ENCODE results near the gene EEF1AKMT4. TPM values are rescaled to one million over a fixed set of nuclear protein-coding genes. Genes with fewer than 3 reads are reported as not detected.

Gene EEF1AKMT4
- total RNA-seq, 1 donor from 2014 or later = 7.2 TPM

GRCh38 chr3:184229394-184230080 lies 19.9 kb upstream of the EEF1AKMT4 start, which contains the start of gene VWA5B2:
Gene VWA5B2, plus strand, starts transcription at chr3:184229585. Its CDS starts 944 bp downstream, at chr3:184230529.
- H3K27me3 Mint-ChIP-seq (ENCODE audit: low read depth, unreplicated experiment) = peaks cover 64% of the 10 kb centered on the region
- no peak for FAIRE-seq
- peaks cover 11% of the 10 kb centered on the region for H3K4me1 Mint-ChIP-seq (ENCODE audit: low read depth, unreplicated experiment)
- Histone ChIP-seq H4K20me1 (ENCODE audit: insufficient read depth, low read length) (peaks cover 9% of the 10 kb centered on the region), H3K4me1 (ENCODE audit: insufficient read depth, low read length) (peaks cover 13% of the 10 kb centered on the region), H3K9me3 (ENCODE audit: insufficient read depth, low read depth, low read length) (no peaks in the 10 kb centered on the region), H3K36me3 (ENCODE audit: insufficient read depth, low read length) (no peaks in the 10 kb centered on the region), H2AFZ (ENCODE audit: low read depth, low read length) (peak within 1 kb of the TSS; percentile 80), H3K27ac (ENCODE audit: low read depth, low read length) (no peak within 1 kb of the TSS), H3K9ac (ENCODE audit: low read length) (no peak within 1 kb of the TSS), H3K27me3 (ENCODE audit: insufficient read depth, low read length) (peaks cover 47% of the 10 kb centered on the region), H3K4me3 (ENCODE audit: insufficient read depth, low read depth, low read length) (peak within 1 kb of the TSS; percentile 37), H3K79me2 (ENCODE audit: insufficient read depth, low read length) (no peaks in the 10 kb centered on the region), H3K4me2 (ENCODE audit: low read length) (peak within 1 kb of the TSS; percentile 83)
- DNase-seq (ENCODE audit: low read depth) = peak; percentile 15
- TF ChIP-seq EZH2 (IDR thresholded peaks at IDR 0.05; ENCODE audit: insufficient read depth, low read length) = peak; percentile 96
- TF ChIP-seq CTCF (IDR thresholded peaks at IDR 0.05; ENCODE audit: insufficient read depth, low read depth, low read length) = no peak
- no peaks in the 10 kb centered on the region for H3K9me3 Mint-ChIP-seq (ENCODE audit: unreplicated experiment)
- no peaks in the 10 kb centered on the region for H3K36me3 Mint-ChIP-seq (ENCODE audit: low read depth, unreplicated experiment)
- H3K27ac Mint-ChIP-seq (ENCODE audit: unreplicated experiment) = no peak within 1 kb of the TSS
- H3K4me3 Mint-ChIP-seq (ENCODE audit: unreplicated experiment) = peak within 1 kb of the TSS; percentile 20

DNA sequence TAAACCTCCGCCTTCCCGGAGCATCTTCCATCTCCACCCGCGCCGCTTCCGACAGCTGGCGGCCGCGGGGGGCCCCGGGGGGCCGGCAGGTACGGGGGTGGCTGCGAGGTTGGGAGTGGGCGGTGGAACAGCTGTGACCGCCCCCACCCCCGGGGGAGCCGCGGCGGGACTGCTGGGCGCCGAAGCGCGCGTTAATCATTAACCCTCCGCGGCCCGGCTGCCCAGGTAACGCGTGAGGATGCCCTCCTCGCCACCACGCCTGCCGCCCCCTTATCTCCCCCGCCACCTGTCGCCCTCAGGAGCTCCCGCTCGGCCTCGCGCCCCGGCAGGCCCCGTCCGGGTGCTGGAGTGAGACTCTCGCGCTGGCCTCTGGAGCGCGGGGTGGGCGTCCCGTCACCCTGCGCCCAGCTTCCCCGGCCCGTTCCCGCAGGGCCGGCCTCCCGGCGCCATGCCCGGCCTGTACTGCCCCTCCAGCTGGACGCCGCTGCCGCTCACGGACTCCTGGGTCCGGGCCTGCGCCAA lies 19.3 kb upstream of the EEF1AKMT4 start:
- Histone ChIP-seq H3K9me3 (ENCODE audit: insufficient read depth, low read depth, low read length) (no peaks in the 10 kb centered on the region), H3K4me2 (ENCODE audit: low read length) (peak overlapping the region; percentile 83), H3K4me1 (ENCODE audit: insufficient read depth, low read length) (peaks cover 13% of the 10 kb centered on the region), H3K27ac (ENCODE audit: low read depth, low read length) (no peak overlapping the region), H3K4me3 (ENCODE audit: insufficient read depth, low read depth, low read length) (no peak overlapping the region), H3K36me3 (ENCODE audit: insufficient read depth, low read length) (no peaks in the 10 kb centered on the region), H4K20me1 (ENCODE audit: insufficient read depth, low read length) (peaks cover 9% of the 10 kb centered on the region), H3K9ac (ENCODE audit: low read length) (no peak overlapping the region), H3K27me3 (ENCODE audit: insufficient read depth, low read length) (peaks cover 47% of the 10 kb centered on the region), H3K79me2 (ENCODE audit: insufficient read depth, low read length) (no peaks in the 10 kb centered on the region), H2AFZ (ENCODE audit: low read depth, low read length) (no peak overlapping the region)
- H3K27me3 Mint-ChIP-seq (ENCODE audit: low read depth, unreplicated experiment) = peaks cover 63% of the 10 kb centered on the region
- DNase-seq (ENCODE audit: low read depth) (no peak), FAIRE-seq (no peak)
- peaks cover 11% of the 10 kb centered on the region for H3K4me1 Mint-ChIP-seq (ENCODE audit: low read depth, unreplicated experiment)
- H3K27ac Mint-ChIP-seq (ENCODE audit: unreplicated experiment) = no peak overlapping the region
- H3K9me3 Mint-ChIP-seq (ENCODE audit: unreplicated experiment) = no peaks in the 10 kb centered on the region
- H3K4me3 Mint-ChIP-seq (ENCODE audit: unreplicated experiment) = no peak overlapping the region
- TF ChIP-seq CTCF (IDR thresholded peaks at IDR 0.05; ENCODE audit: insufficient read depth, low read depth, low read length) = no peak
- peak; percentile 84 for TF ChIP-seq EZH2 (IDR thresholded peaks at IDR 0.05; ENCODE audit: insufficient read depth, low read length)
- H3K36me3 Mint-ChIP-seq (ENCODE audit: low read depth, unreplicated experiment) = no peaks in the 10 kb centered on the region

Data from astrocyte (in vitro differentiated cells and primary cell).